A549 (cell line): ENCODE data around the gene TRAM2. TPM values are rescaled to one million over a fixed set of nuclear protein-coding genes. Genes with fewer than 3 reads are reported as not detected.

Experiments
- ATAC-seq, 2 experiments: fragments of 200-7000 bp in 1 of 2; fragments of >200 bp in 1 of 2; cut with Nextera tagmentation in 1 of 2; cut with Tn5 transposase in 1 of 2; 3 replicates each; pipeline versions ENCODE4 v1.8.0 to v1.9.1; 2018 to 2020; ENCODE audit warnings: mild to moderate bottlenecking in 1 of 2, moderate library complexity in 1 of 2
- CTCF ChIA-PET: fragments of 300-600 bp; sonication (Branson Sonifier 250); formaldehyde crosslinking; extraction: SDS; loops from one replicate; lab custom pipeline; 2021; ENCODE audit warnings: antibody characterized with exemption, inconsistent platforms; lab: Yijun Ruan, JAX
- POLR2A ChIA-PET: fragments of 350-600 bp; formaldehyde crosslinking; extraction: SDS; loops from one replicate; lab custom pipeline; 2021; ENCODE audit warnings: antibody characterized with exemption, inconsistent platforms; lab: Yijun Ruan, JAX
- DNase-seq, 2 experiments: peaks; one replicate each; pipeline versions ENCODE4 v3.0.0 to v3.0.0-alpha.2; 2011 to 2016; ENCODE audit warnings: low read depth in 1 of 2, low spot score in 1 of 2
- FAIRE-seq: peaks from 2 replicates; lab custom pipeline; 2011; peaks lifted over from hg19 to GRCh38; lab: Jason Lieb, UNC
- H3K27ac ChIP-seq, 2 experiments: fragments of >200 bp; sonication (Bioruptor Twin); formaldehyde crosslinking; 3 replicates each; pipeline ENCODE4 v1.5.1; 2016 to 2017
- H3K4me1 ChIP-seq: fragments of >200 bp; sonication (Bioruptor Twin); formaldehyde crosslinking; 3 replicates; pipeline ENCODE4 v1.6.1; 2016
- H3K4me2 ChIP-seq: fragments of >200 bp; sonication (Bioruptor Twin); formaldehyde crosslinking; 3 replicates; pipeline ENCODE4 v1.6.1; 2016
- H3K4me3 ChIP-seq: fragments of >200 bp; sonication (Bioruptor Twin); formaldehyde crosslinking; 3 replicates; pipeline ENCODE4 v1.5.1; 2016
- H3K9me3 ChIP-seq: fragments of >200 bp; sonication (Bioruptor Twin); formaldehyde crosslinking; 3 replicates; pipeline ENCODE4 v1.6.1; 2016
- CEBPB ChIP-seq, 2 experiments: fragments of >200 bp in 1 of 2; sonication (Bioruptor Twin) in 1 of 2; formaldehyde crosslinking in 1 of 2; IDR thresholded peaks; 2 replicates each; pipeline ENCODE4 v1.6.1; 2012 to 2016
- ESRRA ChIP-seq: fragments of 150-350 bp; IDR thresholded peaks from 2 replicates; pipeline ENCODE4 v1.6.1; 2014; ENCODE audit warnings: mild to moderate bottlenecking, low read length, borderline replicate concordance
- FOSL2 ChIP-seq, 2 experiments: fragments of 450-650 bp in 1 of 2; fragments of >200 bp in 1 of 2; sonication (Bioruptor Twin) in 1 of 2; formaldehyde crosslinking; IDR thresholded peaks; 2 replicates each; pipeline versions ENCODE4 v1.5.0 to v1.6.1; 2016 to 2020; ENCODE audit warnings: mild to moderate bottlenecking in 1 of 2, moderate library complexity in 1 of 2
- HEYL ChIP-seq: fragments of 250-450 bp; sonication (Bioruptor Pico); IDR thresholded peaks from 2 replicates; pipeline ENCODE4 v1.8.0; 2021; ENCODE audit warnings: mild to moderate bottlenecking, moderate library complexity
- JUN ChIP-seq, 2 experiments: fragments of >200 bp; sonication (Bioruptor Twin); formaldehyde crosslinking; IDR thresholded peaks; 2 replicates in 1 of 2; 3 replicates in 1 of 2; pipeline ENCODE4 v1.6.1; 2016 to 2017
- KDM1A ChIP-seq: fragments of 200-600 bp; sonication (generic); IDR thresholded peaks from 2 replicates; pipeline ENCODE4 v1.6.1; 2016; ENCODE audit warnings: low read depth, mild to moderate bottlenecking
- NPAS2 ChIP-seq: fragments of 250-450 bp; sonication (Bioruptor Pico); IDR thresholded peaks from 2 replicates; pipeline ENCODE4 v1.8.0; 2022; ENCODE audit warnings: mild to moderate bottlenecking, moderate library complexity, borderline replicate concordance
- RAD21 ChIP-seq, 2 experiments: fragments of >200 bp in 1 of 2; sonication (Bioruptor Twin) in 1 of 2; formaldehyde crosslinking in 1 of 2; IDR thresholded peaks in 1 of 2; conservative IDR thresholded peaks in 1 of 2; 2 replicates in 1 of 2; 3 replicates in 1 of 2; pipeline ENCODE4 v1.6.1; 2012 to 2018; ENCODE audit warnings: inconsistent platforms in 1 of 2
- RARB ChIP-seq: fragments of 250-450 bp; sonication (Bioruptor Pico); IDR thresholded peaks from 2 replicates; pipeline ENCODE4 v1.8.0; 2021; ENCODE audit warnings: mild to moderate bottlenecking, moderate library complexity
- RCOR1 ChIP-seq: fragments of 150-350 bp; IDR thresholded peaks from 2 replicates; pipeline ENCODE4 v1.6.1; 2014; ENCODE audit warnings: antibody characterized with exemption, low read length, low read depth
- RFX5 ChIP-seq: fragments of 450-650 bp; IDR thresholded peaks from 2 replicates; pipeline ENCODE4 v1.7.1; 2014; ENCODE audit warnings: antibody characterized with exemption, mild to moderate bottlenecking, moderate library complexity
- RNF2 ChIP-seq: fragments of 200-600 bp; sonication (generic); IDR thresholded peaks from 2 replicates; pipeline ENCODE4 v1.6.1; 2016; ENCODE audit warnings: low read depth, mild to moderate bottlenecking, antibody characterized with exemption, moderate library complexity, borderline replicate concordance
- SMC3 ChIP-seq: fragments of >200 bp; sonication (Bioruptor Twin); formaldehyde crosslinking; IDR thresholded peaks from 3 replicates; pipeline ENCODE4 v1.6.1; 2018; ENCODE audit warnings: inconsistent platforms
- TFCP2L1 ChIP-seq: fragments of 250-450 bp; sonication (Bioruptor Pico); IDR thresholded peaks from 2 replicates; pipeline ENCODE4 v1.5.0; 2021; ENCODE audit warnings: mild to moderate bottlenecking
- ZFP36 ChIP-seq: fragments of 450-650 bp; IDR thresholded peaks from 2 replicates; pipeline ENCODE4 v1.6.1; 2014; ENCODE audit warnings: borderline replicate concordance; ENCODE audit not compliant: partially characterized antibody
- ZNF302 ChIP-seq: fragments of 250-450 bp; sonication (Bioruptor Pico); IDR thresholded peaks from 2 replicates; pipeline ENCODE4 v1.9.0; 2021; ENCODE audit warnings: inconsistent platforms, mild to moderate bottlenecking, moderate library complexity
- ZSCAN20 ChIP-seq: fragments of 250-450 bp; sonication (Bioruptor Pico); IDR thresholded peaks from 2 replicates; pipeline ENCODE4 v1.8.0; 2022; ENCODE audit warnings: mild to moderate bottlenecking, moderate library complexity
- WGBS: methylation state at CpG from one replicate; pipeline ENCODE4 v1.1.6; 2017; ENCODE audit errors: missing lambda C conversion rate; 5-methylcytosine and 5-hydroxymethylcytosine counted together
- polyA plus RNA-seq, 4 experiments: library from polyadenylated mRNA; depleted of rRNA in 3 of 4; stranded (reverse); fragments of >200 nt; fragmentation: RNase III in 1 of 4; extraction: RNeasy Plus Mini Kit Qiagen cat#74134 plus additional on column Dnase treatment in 1 of 4; gene quantifications; 2 replicates in 3 of 4; 3 replicates in 1 of 4; pipeline ENCODE4 v1.2.3, GENCODE V29; 2011 to 2017
- TF ChIP-seq, protein P1 (sequence below): fragments of 150-350 bp; IDR thresholded peaks from 2 replicates; pipeline ENCODE4 v1.6.1; 2014; ENCODE audit warnings: low read depth, mild to moderate bottlenecking, low read length

Gene TRAM2
- polyA plus RNA-seq, 2 of the 4 experiments (the other 2 are of a cell fraction) = 16.4 to 25.4 TPM

DNA sequence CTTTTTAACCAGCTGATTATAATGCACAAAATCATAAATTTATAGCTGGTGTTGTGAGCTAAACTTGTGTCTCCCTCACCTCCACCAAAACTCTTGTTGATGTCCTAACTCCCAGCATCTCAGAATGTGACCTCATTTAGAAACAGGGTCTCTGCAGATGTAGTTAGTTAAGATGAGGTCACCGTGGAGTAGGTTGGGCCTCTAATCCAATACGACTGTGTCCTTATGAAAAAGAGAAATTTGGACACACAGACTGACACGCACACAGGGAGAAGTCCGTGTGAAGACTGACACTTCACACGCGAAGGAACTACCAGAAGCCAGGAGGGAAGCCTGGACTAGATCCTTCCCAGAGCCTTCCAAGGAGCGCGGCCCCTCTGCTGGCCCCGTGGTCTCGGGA, 46.5 kb downstream of the TRAM2 start:
- WGBS = 91% methylated on average over 10 of the region's 10 CpGs
- no peaks in the 10 kb centered on the region for H3K4me1 ChIP-seq
- FAIRE-seq (no peak), DNase-seq (no peak), ATAC-seq (no peak)
- H3K9me3 ChIP-seq = no peaks in the 10 kb centered on the region
- ChIA-PET CTCF (no interaction called here), POLR2A (no interaction called here)
- TF ChIP-seq RAD21 (conservative IDR thresholded peaks at IDR 0.05 in 1 of 2, IDR thresholded peaks at IDR 0.05 in 1 of 2) (no peak), CEBPB (IDR thresholded peaks at IDR 0.05) (no peak), TFCP2L1 (CRISPR knock-in tag) (no peak)
- TF ChIP-seq, protein P1, sequence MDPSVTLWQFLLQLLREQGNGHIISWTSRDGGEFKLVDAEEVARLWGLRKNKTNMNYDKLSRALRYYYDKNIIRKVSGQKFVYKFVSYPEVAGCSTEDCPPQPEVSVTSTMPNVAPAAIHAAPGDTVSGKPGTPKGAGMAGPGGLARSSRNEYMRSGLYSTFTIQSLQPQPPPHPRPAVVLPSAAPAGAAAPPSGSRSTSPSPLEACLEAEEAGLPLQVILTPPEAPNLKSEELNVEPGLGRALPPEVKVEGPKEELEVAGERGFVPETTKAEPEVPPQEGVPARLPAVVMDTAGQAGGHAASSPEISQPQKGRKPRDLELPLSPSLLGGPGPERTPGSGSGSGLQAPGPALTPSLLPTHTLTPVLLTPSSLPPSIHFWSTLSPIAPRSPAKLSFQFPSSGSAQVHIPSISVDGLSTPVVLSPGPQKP = no peak
- no peak overlapping the region for H3K4me3 ChIP-seq
- H3K27ac ChIP-seq = no peak overlapping the region
- H3K4me2 ChIP-seq = no peak overlapping the region

DNA sequence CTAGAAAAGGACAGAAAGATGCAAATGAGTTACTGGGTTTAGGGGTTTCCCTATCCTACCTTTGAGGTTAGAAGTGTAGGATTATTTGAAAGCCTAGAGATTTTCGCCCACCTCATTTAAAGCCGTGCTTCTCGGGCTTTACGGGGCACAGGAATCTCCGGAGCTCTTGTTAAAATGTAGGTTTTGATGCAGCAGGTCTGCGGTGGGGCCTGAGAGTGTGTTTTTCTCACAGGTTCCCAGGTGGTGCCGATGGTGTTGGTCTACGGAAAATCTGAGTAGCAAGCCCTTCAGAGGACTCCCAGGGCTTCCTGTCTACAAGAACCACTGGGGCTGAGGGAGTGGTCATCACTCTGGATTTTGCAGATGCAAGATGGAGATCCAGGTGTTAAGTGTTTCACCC, 47.5 kb downstream of the TRAM2 start:
- 93% methylated on average over 8 of the region's 8 CpGs for WGBS
- no peak overlapping the region for H3K4me2 ChIP-seq
- no peak overlapping the region for H3K27ac ChIP-seq
- H3K4me1 ChIP-seq = peaks cover 1% of the 10 kb centered on the region; the same call in 1 of the 3 replicates
- ChIA-PET CTCF (no interaction called here), POLR2A (no interaction called here)
- ATAC-seq (no peak), DNase-seq (no peak), FAIRE-seq (no peak)
- no peak overlapping the region for H3K4me3 ChIP-seq
- TF ChIP-seq FOSL2 (IDR thresholded peaks at IDR 0.05) (no peak), FOSL2 (CRISPR knock-in tag; IDR thresholded peaks at IDR 0.05) (no peak), RAD21 (conservative IDR thresholded peaks at IDR 0.05 in 1 of 2, IDR thresholded peaks at IDR 0.05 in 1 of 2) (no peak), RARB (CRISPR knock-in tag) (no peak), KDM1A (no peak), RFX5 (no peak)
- no peaks in the 10 kb centered on the region for H3K9me3 ChIP-seq

DNA sequence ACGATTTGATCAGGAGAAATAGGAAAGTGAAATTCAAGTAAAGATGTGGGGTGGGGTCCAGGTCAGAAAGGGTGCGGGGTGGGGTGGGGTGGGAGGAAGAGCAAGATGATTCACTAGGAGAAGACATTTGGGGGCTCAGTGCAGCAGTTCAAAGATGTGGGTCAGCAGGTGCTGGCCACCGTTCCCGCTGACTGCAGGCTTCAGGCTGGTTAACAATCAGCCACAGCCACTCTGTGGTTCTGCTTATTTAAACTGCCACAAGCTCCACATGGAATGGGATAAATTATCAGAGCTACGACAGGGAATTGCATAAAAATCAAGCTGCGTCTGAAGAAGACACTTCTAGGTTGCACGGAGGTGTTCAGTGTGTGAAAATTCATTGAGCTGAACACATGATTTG, 49.4 kb downstream of the TRAM2 start:
- FAIRE-seq = no peak
- Histone ChIP-seq H3K9me3 (no peaks in the 10 kb centered on the region), H3K4me2 (no peak overlapping the region), H3K4me1 (peaks cover 20% of the 10 kb centered on the region), H3K27ac (no peak overlapping the region), H3K4me3 (no peak overlapping the region)
- POLR2A ChIA-PET = no interaction called here
- no peak for TF ChIP-seq ESRRA
- no peak for DNase-seq
- no peak for ATAC-seq
- CTCF ChIA-PET = no interaction called here
- 92% methylated on average over 6 of the region's 7 CpGs for whole genome bisulfite sequencing

DNA sequence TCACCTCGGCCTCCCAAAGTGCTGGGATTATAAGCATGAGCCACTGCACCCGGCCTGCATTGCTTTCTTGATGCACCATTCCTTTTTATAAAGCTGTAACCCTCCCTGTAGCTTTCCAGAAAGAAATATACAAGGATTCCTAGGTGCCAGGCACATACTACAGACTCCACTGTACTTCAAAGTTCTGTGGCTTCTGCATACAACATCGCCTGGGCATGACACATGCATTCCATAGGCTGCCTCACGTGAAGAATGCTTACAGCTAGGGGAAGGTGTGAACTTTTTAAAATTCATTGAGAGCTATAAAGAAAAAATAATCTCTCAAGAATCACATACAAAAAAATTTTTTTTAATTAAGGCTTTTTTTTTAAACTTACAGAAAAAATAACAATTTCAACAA, 50.2 kb downstream of the TRAM2 start:
- TF ChIP-seq, protein P1 = no peak
- TF ChIP-seq CEBPB (IDR thresholded peaks at IDR 0.05) = no peak
- no peak for TF ChIP-seq RCOR1
- TF ChIP-seq SMC3 = no peak
- no peak for TF ChIP-seq HEYL (CRISPR knock-in tag)
- no peak for TF ChIP-seq RNF2
- TF ChIP-seq ESRRA = no peak
- TF ChIP-seq JUN (IDR thresholded peaks at IDR 0.05) = no peak
- TF ChIP-seq NPAS2 (CRISPR knock-in tag) = no peak
- TF ChIP-seq ZFP36 = no peak
- no peak for TF ChIP-seq ZNF302
- TF ChIP-seq ZSCAN20 (CRISPR knock-in tag) = no peak
- ATAC-seq = no peak
- Histone ChIP-seq H3K4me1 (peaks cover 28% of the 10 kb centered on the region), H3K4me3 (no peak overlapping the region), H3K4me2 (no peak overlapping the region), H3K27ac (no peak overlapping the region), H3K9me3 (no peaks in the 10 kb centered on the region)
- WGBS = 81% methylated on average over 4 of the region's 4 CpGs
- ChIA-PET POLR2A (no interaction called here), CTCF (no interaction called here)
- no peak for DNase-seq
- no peak for FAIRE-seq
